Panc1 (cell line): ENCODE data around the gene PIK3R4. TPM values are rescaled to one million over a fixed set of nuclear protein-coding genes. Genes with fewer than 3 reads are reported as not detected.

Source experiments
- ATAC-seq: fragments of 200-7000 bp; cut with Tn5 transposase; 2 replicates; pipeline ENCODE4 v1.9.1; 2020; ENCODE audit warnings: mild to moderate bottlenecking, moderate library complexity
- BruUV-seq: library from RNA; stranded (reverse); fragments of 400-500 nt; replicated peaks from 2 replicates; lab custom pipeline; 2021; lab: Mats Ljungman, UMichigan
- CTCF ChIA-PET: fragments of 300-600 bp; sonication (Branson Sonifier 250); formaldehyde crosslinking; loops from one replicate; lab custom pipeline; 2022; ENCODE audit warnings: antibody characterized with exemption; lab: Charles Lee
- POLR2A ChIA-PET: fragments of 300-600 bp; sonication (Branson Sonifier 250); formaldehyde crosslinking; loops from one replicate; lab custom pipeline; 2022; ENCODE audit warnings: antibody characterized with exemption; lab: Charles Lee
- DNase-seq: peaks from one replicate; pipeline ENCODE4 v3.0.0-alpha.2; 2010; ENCODE audit warnings: low read depth, low spot score
- H3K27ac ChIP-seq: 2 replicates; pipeline ENCODE4 v1.5.1; 2011; ENCODE audit warnings: mild to moderate bottlenecking, low read length, inconsistent platforms
- H3K27me3 ChIP-seq: fragments of 200-500 bp; sonication (Bioruptor generic); 2 replicates; pipeline ENCODE4 v1.6.0; 2014; ENCODE audit warnings: low read length, inconsistent platforms; ENCODE audit not compliant: control insufficient read depth, insufficient read depth
- H3K36me3 ChIP-seq: fragments of 200-500 bp; sonication (Bioruptor generic); 2 replicates; pipeline ENCODE4 v1.5.1; 2014; ENCODE audit warnings: inconsistent platforms, mild to moderate bottlenecking, low read length, moderate library complexity; ENCODE audit not compliant: control insufficient read depth, insufficient read depth
- H3K4me1 ChIP-seq: 2 replicates; pipeline ENCODE4 v1.5.1; 2011; ENCODE audit warnings: inconsistent platforms, mild to moderate bottlenecking, low read length, moderate library complexity; ENCODE audit not compliant: control insufficient read depth, insufficient read depth
- H3K4me3 ChIP-seq, 2 experiments: 2 replicates each; pipeline ENCODE4 v1.5.1; 2011 to 2012; ENCODE audit warnings: low read depth in 2 of 2, low read length in 2 of 2, mild to moderate bottlenecking in 2 of 2, inconsistent platforms in 1 of 2, moderate library complexity in 1 of 2
- H3K9me3 ChIP-seq: fragments of 200-500 bp; sonication (Bioruptor generic); 2 replicates; pipeline ENCODE4 v1.5.1; 2014; ENCODE audit warnings: low read depth, mild to moderate bottlenecking, inconsistent platforms, low read length, moderate library complexity; ENCODE audit not compliant: control insufficient read depth, insufficient read depth
- CTCF ChIP-seq: fragments of 450-650 bp; IDR thresholded peaks from 2 replicates; pipeline ENCODE4 v1.5.1; 2017; ENCODE audit warnings: mild to moderate bottlenecking
- POLR2AphosphoS5 ChIP-seq: IDR thresholded peaks from 2 replicates; pipeline ENCODE4 v1.6.1; 2012; ENCODE audit warnings: mild to moderate bottlenecking, low read depth, low read length, moderate library complexity
- SIN3A ChIP-seq: IDR thresholded peaks from 2 replicates; pipeline ENCODE4 v1.6.1; 2012; ENCODE audit warnings: low read depth, mild to moderate bottlenecking, low read length, moderate library complexity, borderline replicate concordance; ENCODE audit not compliant: insufficient read depth
- TCF7L2 ChIP-seq: IDR thresholded peaks from 2 replicates; pipeline ENCODE4 v1.6.1; 2011; ENCODE audit warnings: mild to moderate bottlenecking, low read depth, low read length, inconsistent platforms
- in situ Hi-C: cut with HindIII; loops from 2 replicates; pipeline ENCODE4 v1.10.0; 2016; ENCODE audit warnings: low sequenced_read_pairs, low pct_unique_long_range_greater_than_20kb
- intact Hi-C: fragments of 100-400 bp; cut with micrococcal nuclease; formaldehyde crosslinking; loops from one replicate; pipeline ENCODE4 v1.10.0; 2022; ENCODE audit not compliant: unreplicated experiment
- total RNA-seq: library from RNA; stranded (reverse); gene quantifications from one replicate; pipeline ENCODE4 v1.2.1, GENCODE V29; 2021; ENCODE audit not compliant: unreplicated experiment
- TF ChIP-seq, protein P1 (sequence below), 2 experiments: IDR thresholded peaks; 2 replicates each; pipeline ENCODE4 v1.6.1; 2011 to 2012; ENCODE audit warnings: low read depth in 2 of 2, control low read depth in 1 of 2, low read length in 1 of 2, mild to moderate bottlenecking in 1 of 2, moderate library complexity in 1 of 2; ENCODE audit not compliant: insufficient read depth in 1 of 2

Gene PIK3R4
- total RNA-seq, 1 experiment from 2014 or later: 26.1 TPM

- Histone ChIP-seq H3K36me3 (no peaks in the 10 kb centered on the region), H3K4me3 (no peak overlapping the region), H3K27me3 (no peaks in the 10 kb centered on the region), H3K27ac (no peak overlapping the region), H3K9me3 (no peaks in the 10 kb centered on the region), H3K4me1 (no peaks in the 10 kb centered on the region)
- no peak for DNase-seq
- intact Hi-C loops (no loop called here), in situ Hi-C loops (no loop called here)
- CTCF ChIA-PET: no interaction called here
- ATAC-seq: no peak
- no TSS peak for BruUV-seq
- TF ChIP-seq, protein P1, sequence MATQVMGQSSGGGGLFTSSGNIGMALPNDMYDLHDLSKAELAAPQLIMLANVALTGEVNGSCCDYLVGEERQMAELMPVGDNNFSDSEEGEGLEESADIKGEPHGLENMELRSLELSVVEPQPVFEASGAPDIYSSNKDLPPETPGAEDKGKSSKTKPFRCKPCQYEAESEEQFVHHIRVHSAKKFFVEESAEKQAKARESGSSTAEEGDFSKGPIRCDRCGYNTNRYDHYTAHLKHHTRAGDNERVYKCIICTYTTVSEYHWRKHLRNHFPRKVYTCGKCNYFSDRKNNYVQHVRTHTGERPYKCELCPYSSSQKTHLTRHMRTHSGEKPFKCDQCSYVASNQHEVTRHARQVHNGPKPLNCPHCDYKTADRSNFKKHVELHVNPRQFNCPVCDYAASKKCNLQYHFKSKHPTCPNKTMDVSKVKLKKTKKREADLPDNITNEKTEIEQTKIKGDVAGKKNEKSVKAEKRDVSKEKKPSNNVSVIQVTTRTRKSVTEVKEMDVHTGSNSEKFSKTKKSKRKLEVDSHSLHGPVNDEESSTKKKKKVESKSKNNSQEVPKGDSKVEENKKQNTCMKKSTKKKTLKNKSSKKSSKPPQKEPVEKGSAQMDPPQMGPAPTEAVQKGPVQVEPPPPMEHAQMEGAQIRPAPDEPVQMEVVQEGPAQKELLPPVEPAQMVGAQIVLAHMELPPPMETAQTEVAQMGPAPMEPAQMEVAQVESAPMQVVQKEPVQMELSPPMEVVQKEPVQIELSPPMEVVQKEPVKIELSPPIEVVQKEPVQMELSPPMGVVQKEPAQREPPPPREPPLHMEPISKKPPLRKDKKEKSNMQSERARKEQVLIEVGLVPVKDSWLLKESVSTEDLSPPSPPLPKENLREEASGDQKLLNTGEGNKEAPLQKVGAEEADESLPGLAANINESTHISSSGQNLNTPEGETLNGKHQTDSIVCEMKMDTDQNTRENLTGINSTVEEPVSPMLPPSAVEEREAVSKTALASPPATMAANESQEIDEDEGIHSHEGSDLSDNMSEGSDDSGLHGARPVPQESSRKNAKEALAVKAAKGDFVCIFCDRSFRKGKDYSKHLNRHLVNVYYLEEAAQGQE (IDR thresholded peaks at IDR 0.05; ENCODE audit: insufficient read depth in 1 of 2, low read depth in 2 of 2, low read length in 1 of 2): no peak
- TF ChIP-seq SIN3A: no peak
- no peak for TF ChIP-seq CTCF
- no peak for TF ChIP-seq TCF7L2
- TF ChIP-seq POLR2AphosphoS5: no peak
- POLR2A ChIA-PET: no interaction called here
Observed at GRCh38 chr3:130779486-130779885, 32.9 kb upstream of the PIK3R4 start.

DNA sequence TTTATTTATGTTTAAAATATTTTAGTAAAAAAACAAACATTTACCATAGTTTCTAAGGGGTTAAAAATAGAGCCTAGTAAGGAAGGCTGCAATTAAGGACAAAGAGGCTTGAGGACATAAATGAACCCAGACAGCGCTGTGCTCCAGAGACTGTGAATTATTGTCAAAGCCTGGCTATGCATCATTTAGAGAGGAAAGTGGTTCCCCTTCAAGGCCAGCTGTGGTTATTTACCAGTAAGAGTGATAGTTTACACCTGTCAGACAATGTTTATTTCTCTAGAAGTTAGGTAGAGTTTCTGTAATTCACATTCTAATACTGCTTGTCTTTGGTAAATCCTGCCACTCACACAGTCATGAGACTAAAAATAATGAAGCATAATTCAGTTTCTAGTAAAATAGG is 32.4 kb upstream of the PIK3R4 start:
- Histone ChIP-seq H3K27ac (no peak overlapping the region), H3K4me3 (no peak overlapping the region), H3K4me1 (no peaks in the 10 kb centered on the region), H3K36me3 (no peaks in the 10 kb centered on the region), H3K27me3 (no peaks in the 10 kb centered on the region), H3K9me3 (no peaks in the 10 kb centered on the region)
- intact Hi-C loops (no loop called here), in situ Hi-C loops (no loop called here)
- BruUV-seq: no TSS peak
- POLR2A ChIA-PET: no interaction called here
- no peak for ATAC-seq
- no peak for DNase-seq
- TF ChIP-seq, protein P1 (IDR thresholded peaks at IDR 0.05; ENCODE audit: insufficient read depth in 1 of 2, low read depth in 2 of 2, low read length in 1 of 2): no peak
- TF ChIP-seq POLR2AphosphoS5 (no peak), TCF7L2 (no peak), SIN3A (no peak), CTCF (no peak)
- CTCF ChIA-PET: no interaction called here
